Measurements from ENCODE around the gene MAP3K19.

Gene MAP3K19

GRCh38 chr2:134926231-134926931 lies 120.9 kb downstream of the MAP3K19 start:
- no peak for DNase-seq

DNA sequence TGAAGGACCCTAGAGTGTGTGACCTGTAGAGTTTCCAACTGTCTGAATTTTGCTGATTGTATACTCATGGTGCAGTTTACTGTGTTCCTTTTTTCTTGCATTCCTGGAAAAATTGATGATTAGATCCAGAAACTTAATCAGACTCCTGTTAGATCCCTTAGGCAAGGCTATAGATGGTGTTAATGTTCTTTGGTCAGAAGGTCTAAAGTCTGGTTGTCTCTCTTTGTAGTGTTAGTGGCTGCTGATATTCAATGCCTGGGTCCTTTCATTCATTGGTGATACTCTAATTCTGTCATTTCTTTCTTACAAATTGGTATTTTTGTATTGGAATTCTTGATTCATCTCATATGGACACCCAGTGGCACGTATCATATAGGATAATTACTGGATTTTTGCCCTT lies 122.3 kb downstream of the MAP3K19 start:
- DNase-seq: no peak

GRCh38 chr2:134919341-134920210 lies 127.7 kb downstream of the MAP3K19 start:
- no peak for DNase-seq

- peak; percentile 94 for DNase-seq
Observed at GRCh38 chr2:134918526-134919340, 128.5 kb downstream of the MAP3K19 start, which contains the start of gene CCNT2. Gene CCNT2, plus strand, starts transcription at chr2:134918822. Its CDS starts 33 bp downstream, at chr2:134918855.

DNA sequence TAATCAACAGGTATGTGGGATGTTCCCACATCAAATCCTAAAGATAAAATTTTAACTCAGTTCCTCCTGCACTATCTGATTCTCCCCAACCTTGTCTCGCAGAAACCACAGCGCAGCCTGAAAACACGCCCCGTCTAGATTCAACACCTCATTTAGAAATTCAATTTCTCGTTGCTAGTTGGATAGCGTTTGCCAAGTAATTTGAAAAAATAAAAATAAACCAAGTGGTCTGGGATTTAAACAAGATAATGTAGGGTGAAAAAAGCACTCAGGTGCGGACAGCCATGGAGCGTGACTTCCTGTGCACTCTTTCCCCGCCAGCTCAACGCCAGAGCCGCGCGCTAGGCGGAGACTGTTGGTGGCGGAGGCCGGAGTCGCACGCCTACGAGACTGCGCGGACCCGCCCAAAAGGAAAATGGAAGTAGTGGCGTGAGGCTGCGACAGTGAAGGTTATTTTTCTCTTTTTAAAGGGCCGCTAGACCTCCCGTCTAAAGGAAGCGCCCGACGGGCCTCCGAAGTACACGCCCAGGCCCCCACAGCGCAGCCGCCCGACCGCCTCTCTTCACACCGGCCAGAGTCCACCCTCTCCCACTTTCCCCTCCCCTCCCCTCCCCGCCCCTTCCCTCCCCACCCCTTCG lies 129.2 kb downstream of the MAP3K19 start:
- DNase-seq: peak; percentile 90

- DNase-seq: no peak
Observed at GRCh38 chr2:134917360-134917865, 129.8 kb downstream of the MAP3K19 start.
